C4-2B (cell line): ENCODE data around the gene GUF1.
A peak's percentile ranks its signal among the peaks of the same experiment; 100 is the strongest.

ENCODE experiments used
- H3K27ac ChIP-seq: fragments of 450-650 bp; 2 replicates; pipeline ENCODE4 v1.5.1; 2017
- ZFX ChIP-seq: fragments of 450-650 bp; IDR thresholded peaks from 2 replicates; pipeline ENCODE4 v1.6.1; 2017
- TF ChIP-seq, protein P1 (sequence below): fragments of 450-650 bp; conservative IDR thresholded peaks from 2 replicates; pipeline ENCODE4 v1.5.1; 2017; ENCODE audit warnings: mild to moderate bottlenecking

GUF1 gene

DNA sequence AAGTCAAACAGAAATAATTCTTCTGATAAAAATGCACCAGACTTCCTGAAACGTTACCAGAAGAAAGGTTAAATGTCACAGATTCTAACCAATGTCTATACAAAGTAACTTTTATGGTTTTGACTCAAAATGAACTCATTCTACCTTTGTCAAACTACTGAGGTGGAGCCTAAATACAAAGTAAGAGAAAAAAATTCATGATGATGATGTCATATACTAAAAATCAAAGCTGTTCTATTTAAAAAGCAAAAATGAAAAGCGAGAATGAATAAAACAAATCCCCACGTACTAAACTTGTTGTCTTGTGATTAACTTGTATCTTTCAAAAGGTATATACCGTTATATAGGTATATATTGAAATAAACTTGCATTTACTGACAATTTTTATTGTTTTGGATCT, 26.5 kb downstream of the GUF1 start:
- no peak for TF ChIP-seq ZFX
- TF ChIP-seq, protein P1, sequence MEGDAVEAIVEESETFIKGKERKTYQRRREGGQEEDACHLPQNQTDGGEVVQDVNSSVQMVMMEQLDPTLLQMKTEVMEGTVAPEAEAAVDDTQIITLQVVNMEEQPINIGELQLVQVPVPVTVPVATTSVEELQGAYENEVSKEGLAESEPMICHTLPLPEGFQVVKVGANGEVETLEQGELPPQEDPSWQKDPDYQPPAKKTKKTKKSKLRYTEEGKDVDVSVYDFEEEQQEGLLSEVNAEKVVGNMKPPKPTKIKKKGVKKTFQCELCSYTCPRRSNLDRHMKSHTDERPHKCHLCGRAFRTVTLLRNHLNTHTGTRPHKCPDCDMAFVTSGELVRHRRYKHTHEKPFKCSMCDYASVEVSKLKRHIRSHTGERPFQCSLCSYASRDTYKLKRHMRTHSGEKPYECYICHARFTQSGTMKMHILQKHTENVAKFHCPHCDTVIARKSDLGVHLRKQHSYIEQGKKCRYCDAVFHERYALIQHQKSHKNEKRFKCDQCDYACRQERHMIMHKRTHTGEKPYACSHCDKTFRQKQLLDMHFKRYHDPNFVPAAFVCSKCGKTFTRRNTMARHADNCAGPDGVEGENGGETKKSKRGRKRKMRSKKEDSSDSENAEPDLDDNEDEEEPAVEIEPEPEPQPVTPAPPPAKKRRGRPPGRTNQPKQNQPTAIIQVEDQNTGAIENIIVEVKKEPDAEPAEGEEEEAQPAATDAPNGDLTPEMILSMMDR: no peak
- H3K27ac ChIP-seq: no peak overlapping the region

DNA sequence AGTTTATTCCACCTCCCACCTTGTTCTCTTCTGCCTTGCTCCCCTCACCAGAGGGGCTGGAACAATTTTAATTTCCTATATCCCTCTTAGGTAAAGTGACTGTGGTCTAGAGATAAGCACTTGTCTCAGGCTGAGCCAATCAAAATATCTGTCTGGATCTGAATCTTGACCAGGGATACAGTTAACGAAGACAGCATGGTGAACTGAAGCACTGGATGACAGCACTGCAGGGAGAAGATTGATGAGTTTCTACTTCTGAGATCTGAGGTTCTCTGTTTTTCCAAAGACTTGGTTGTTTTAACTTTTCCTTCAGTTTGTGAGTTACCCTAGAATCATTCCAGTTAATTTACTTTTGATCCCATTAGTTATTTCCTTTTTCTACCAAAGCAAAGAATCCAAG, 34.9 kb downstream of the GUF1 start:
- no peak for TF ChIP-seq ZFX
- TF ChIP-seq, protein P1: no peak
- no peak overlapping the region for H3K27ac ChIP-seq

DNA sequence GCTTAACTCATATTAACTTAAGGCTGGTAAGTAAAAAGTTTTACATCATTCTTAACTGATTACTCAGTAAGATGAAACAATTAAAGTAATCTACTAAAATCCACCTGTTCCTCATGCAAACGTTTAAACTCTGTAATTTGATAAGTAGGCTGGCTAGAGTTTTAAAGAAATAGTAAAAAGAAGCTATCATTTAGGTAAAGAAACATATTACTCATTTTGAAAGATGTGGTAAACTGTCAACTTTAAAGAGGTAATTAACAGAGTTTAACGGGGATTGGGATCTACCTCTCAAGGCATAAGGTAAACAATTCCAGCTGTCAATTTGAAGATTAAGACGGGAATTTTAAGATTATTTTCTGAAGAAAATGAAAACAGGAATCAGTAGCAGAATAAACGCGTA, 38.4 kb downstream of the GUF1 start:
- H3K27ac ChIP-seq: no peak overlapping the region
- TF ChIP-seq ZFX: no peak
- TF ChIP-seq, protein P1: no peak

DNA sequence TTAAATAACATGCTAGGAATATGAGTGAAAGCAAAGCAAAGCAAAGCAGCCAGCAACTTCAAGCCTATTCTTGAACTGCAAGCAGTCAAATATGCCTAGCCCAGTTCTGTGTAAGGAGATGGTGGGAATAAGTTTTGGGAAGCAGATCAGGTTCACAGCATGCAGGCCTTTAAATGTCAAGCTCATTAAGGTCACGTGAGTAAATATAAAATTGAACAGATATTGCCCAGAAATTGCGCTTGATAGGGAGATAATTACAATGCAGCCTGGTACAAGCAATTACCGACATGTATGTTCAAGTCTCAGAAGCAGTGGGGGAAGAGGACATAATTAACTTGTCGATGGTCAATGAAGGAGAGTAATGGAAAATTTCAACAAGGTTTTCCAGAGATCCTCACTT, 42.2 kb downstream of the GUF1 start:
- H3K27ac ChIP-seq: no peak overlapping the region
- TF ChIP-seq, protein P1: no peak
- no peak for TF ChIP-seq ZFX

DNA sequence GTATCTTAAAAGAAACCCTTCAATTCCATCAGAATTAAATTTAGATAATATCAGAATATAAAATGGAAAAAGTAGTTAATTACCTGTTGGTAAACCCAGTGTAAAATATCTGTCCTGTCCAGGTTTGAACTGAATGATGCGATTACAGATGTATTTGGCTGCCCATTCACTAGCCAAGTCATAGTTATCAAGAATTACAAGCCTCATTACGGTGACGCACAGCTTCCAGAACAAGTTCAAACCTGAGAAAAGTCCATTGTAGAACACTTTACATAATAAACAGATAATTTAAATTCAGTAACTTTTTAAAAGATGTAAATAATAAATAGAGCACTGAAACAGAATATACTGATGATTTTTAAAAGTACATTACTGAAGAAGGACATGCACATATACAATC, 43.8 kb downstream of the GUF1 start:
- TF ChIP-seq, protein P1: no peak
- no peak for TF ChIP-seq ZFX
- H3K27ac ChIP-seq: no peak overlapping the region

DNA sequence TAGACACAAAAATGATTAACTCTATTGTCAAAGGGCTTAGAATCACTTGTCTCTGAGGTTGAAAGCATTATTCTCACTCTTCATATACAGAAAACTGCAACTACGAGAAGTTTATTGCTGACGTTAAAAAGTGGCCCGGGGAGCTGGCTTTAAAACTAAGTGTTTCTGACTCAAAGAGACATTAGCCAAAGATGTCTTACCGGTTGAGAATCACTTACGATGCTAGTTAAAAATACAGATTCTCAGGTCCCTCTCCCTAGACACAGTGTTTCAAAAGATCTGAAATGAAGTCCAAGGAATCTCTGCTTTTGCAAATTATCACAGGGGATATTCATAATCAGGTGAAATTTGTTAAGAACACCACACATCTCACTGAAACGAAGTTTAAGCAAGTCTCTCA, 46.9 kb downstream of the GUF1 start:
- TF ChIP-seq, protein P1: no peak
- no peak for TF ChIP-seq ZFX
- H3K27ac ChIP-seq: no peak overlapping the region

DNA sequence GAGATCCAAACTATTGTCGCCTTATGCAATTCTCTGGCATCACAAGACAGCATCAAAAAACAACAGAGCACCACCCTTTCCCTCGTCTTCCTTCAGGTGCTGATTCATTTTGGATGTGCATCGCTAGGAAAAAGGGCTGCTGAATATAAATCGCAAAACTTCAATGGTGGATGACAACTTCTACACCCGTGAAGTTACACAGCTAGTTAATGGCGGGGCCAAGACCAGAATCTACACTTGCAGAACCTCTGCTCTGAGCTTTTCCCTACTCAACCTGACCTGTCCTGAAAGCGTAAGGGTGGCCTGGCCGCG, 47.5 kb downstream of the GUF1 start:
- H3K27ac ChIP-seq: peak overlapping the region; percentile 84
- TF ChIP-seq, protein P1: no peak
- no peak for TF ChIP-seq ZFX
